ENCODE data around the gene CDK10.

DNA sequence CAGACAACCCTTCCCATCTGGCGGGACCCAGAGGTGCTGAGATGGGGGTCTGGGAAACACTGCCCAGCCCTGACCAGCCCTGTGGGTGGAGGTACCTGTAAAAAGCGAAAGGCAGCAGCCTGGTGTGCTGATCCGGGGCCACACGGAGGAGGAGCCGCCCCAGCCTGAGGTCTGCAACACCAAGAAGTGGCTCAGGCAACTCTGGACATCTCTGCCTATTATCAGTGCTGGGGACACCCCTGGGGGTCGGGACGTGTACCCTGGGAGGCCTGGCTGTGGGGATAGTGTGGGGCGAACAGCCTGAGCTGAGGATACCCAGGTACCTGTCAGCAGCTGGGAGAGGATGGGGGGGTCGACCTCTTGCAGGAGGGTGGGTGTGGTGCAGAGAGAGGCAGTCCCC, 52.9 kb downstream of the CDK10 start:
- TF ChIP-seq POLR2A (IDR thresholded peaks at IDR 0.05) (no peak), POLR2AphosphoS5 (IDR thresholded peaks at IDR 0.05) (no peak)
- TF ChIP-seq, protein P1, sequence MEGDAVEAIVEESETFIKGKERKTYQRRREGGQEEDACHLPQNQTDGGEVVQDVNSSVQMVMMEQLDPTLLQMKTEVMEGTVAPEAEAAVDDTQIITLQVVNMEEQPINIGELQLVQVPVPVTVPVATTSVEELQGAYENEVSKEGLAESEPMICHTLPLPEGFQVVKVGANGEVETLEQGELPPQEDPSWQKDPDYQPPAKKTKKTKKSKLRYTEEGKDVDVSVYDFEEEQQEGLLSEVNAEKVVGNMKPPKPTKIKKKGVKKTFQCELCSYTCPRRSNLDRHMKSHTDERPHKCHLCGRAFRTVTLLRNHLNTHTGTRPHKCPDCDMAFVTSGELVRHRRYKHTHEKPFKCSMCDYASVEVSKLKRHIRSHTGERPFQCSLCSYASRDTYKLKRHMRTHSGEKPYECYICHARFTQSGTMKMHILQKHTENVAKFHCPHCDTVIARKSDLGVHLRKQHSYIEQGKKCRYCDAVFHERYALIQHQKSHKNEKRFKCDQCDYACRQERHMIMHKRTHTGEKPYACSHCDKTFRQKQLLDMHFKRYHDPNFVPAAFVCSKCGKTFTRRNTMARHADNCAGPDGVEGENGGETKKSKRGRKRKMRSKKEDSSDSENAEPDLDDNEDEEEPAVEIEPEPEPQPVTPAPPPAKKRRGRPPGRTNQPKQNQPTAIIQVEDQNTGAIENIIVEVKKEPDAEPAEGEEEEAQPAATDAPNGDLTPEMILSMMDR (IDR thresholded peaks at IDR 0.05) = no peak
